ENCODE data around the gene RUNDC3A. TPM values are rescaled to one million over a fixed set of nuclear protein-coding genes. Genes with fewer than 3 reads are reported as not detected.
A peak's percentile ranks its signal among the peaks of the same experiment; 100 is the strongest.

RUNDC3A gene
- total and polyA plus RNA-seq, 4 experiments from 2014 or later: 0.19 to 0.28 TPM; not detected in 2

GRCh38 chr17:44359006-44359405, 50.6 kb downstream of the RUNDC3A start:
- H3K4me1 Mint-ChIP-seq: peaks cover 0 to 8% (median 3%) of the 10 kb centered on the region in 4 donors
- H3K9me3 ChIP-seq (ENCODE audit: control insufficient read depth in 1 of 2, low read length in 2 of 2): no peaks in the 10 kb centered on the region
- intact Hi-C loops (cut with micrococcal nuclease): no loop called here
- no peak overlapping the region for H3K4me3 ChIP-seq (ENCODE audit: low read length in 2 of 2)
- H3K9me3 Mint-ChIP-seq: no peaks in the 10 kb centered on the region
- no peaks in the 10 kb centered on the region for H3K36me3 ChIP-seq (ENCODE audit: insufficient read depth, low read length)
- peak overlapping the region in 2 of 7 donors; percentile 23 to 66 for H3K27ac Mint-ChIP-seq
- H3K4me1 ChIP-seq (ENCODE audit: insufficient read depth, low read length): no peaks in the 10 kb centered on the region
- H3K36me3 Mint-ChIP-seq: no peaks in the 10 kb centered on the region
- H3K27ac ChIP-seq (ENCODE audit: low read depth, low read length): no peak overlapping the region
- CTCF ChIA-PET (ENCODE audit: partially characterized antibody): interaction anchor here (1.8 to 1.9 kb wide), 3 partner anchors 8 to 18 kb away, joined by 6 to 9 read pairs (median 8); partner anchors contain the start of gene GRN
- H3K27me3 ChIP-seq (ENCODE audit: insufficient read depth, low read length): peaks cover 3% of the 10 kb centered on the region
- H3K4me3 Mint-ChIP-seq: no peak overlapping the region
- DNase-seq: no peak
- POLR2A ChIA-PET (ENCODE audit: partially characterized antibody): no interaction called here
- peaks cover 0 to 4% of the 10 kb centered on the region in 2 donors for H3K27me3 Mint-ChIP-seq

- H3K36me3 Mint-ChIP-seq: no peaks in the 10 kb centered on the region
- H3K27ac ChIP-seq (ENCODE audit: low read depth, low read length): no peak overlapping the region
- DNase-seq: no peak
- no peaks in the 10 kb centered on the region for H3K9me3 ChIP-seq (ENCODE audit: control insufficient read depth in 1 of 2, low read length in 2 of 2)
- ChIA-PET CTCF (ENCODE audit: partially characterized antibody) (interaction anchor here (1.0 to 2.2 kb wide), 6 partner anchors 9 to 29 kb away, joined by 3 to 9 read pairs (median 6); partner anchors contain the start of gene GRN), POLR2A (ENCODE audit: partially characterized antibody) (no interaction called here)
- no peak overlapping the region for H3K4me3 Mint-ChIP-seq
- H3K27me3 Mint-ChIP-seq: peaks cover 0 to 4% of the 10 kb centered on the region in 2 donors
- peak overlapping the region in 2 of 7 donors; percentile 23 to 69 for H3K27ac Mint-ChIP-seq
- no peaks in the 10 kb centered on the region for H3K36me3 ChIP-seq (ENCODE audit: insufficient read depth, low read length)
- H3K4me1 Mint-ChIP-seq: peaks cover 0 to 8% (median 3%) of the 10 kb centered on the region in 4 donors
- H3K4me3 ChIP-seq (ENCODE audit: low read length in 2 of 2): no peak overlapping the region
- no peaks in the 10 kb centered on the region for H3K4me1 ChIP-seq (ENCODE audit: insufficient read depth, low read length)
- intact Hi-C loops (cut with micrococcal nuclease): no loop called here
- H3K9me3 Mint-ChIP-seq: no peaks in the 10 kb centered on the region
- peaks cover 3% of the 10 kb centered on the region for H3K27me3 ChIP-seq (ENCODE audit: insufficient read depth, low read length)
Measured at GRCh38 chr17:44359458-44360143, 51.2 kb downstream of the RUNDC3A start.

- H3K9me3 Mint-ChIP-seq: no peaks in the 10 kb centered on the region
- no peaks in the 10 kb centered on the region for H3K36me3 Mint-ChIP-seq
- CTCF ChIA-PET (ENCODE audit: partially characterized antibody): interaction anchor here (1.0 to 2.2 kb wide), 3 partner anchors 9 to 30 kb away, joined by 3 to 6 read pairs (median 4); partner anchors contain the start of gene GRN
- no peak for DNase-seq
- peaks cover 0 to 8% (median 3%) of the 10 kb centered on the region in 4 donors for H3K4me1 Mint-ChIP-seq
- Histone ChIP-seq H3K9me3 (ENCODE audit: control insufficient read depth in 1 of 2, low read length in 2 of 2) (no peaks in the 10 kb centered on the region), H3K27me3 (ENCODE audit: insufficient read depth, low read length) (peaks cover 3% of the 10 kb centered on the region), H3K4me3 (ENCODE audit: low read length in 2 of 2) (no peak overlapping the region), H3K36me3 (ENCODE audit: insufficient read depth, low read length) (no peaks in the 10 kb centered on the region), H3K27ac (ENCODE audit: low read depth, low read length) (no peak overlapping the region), H3K4me1 (ENCODE audit: insufficient read depth, low read length) (no peaks in the 10 kb centered on the region)
- POLR2A ChIA-PET (ENCODE audit: partially characterized antibody): no interaction called here
- H3K27me3 Mint-ChIP-seq: peaks cover 2 to 8% of the 10 kb centered on the region in 2 donors
- peak overlapping the region in 1 of 8 donors; percentile 7 for H3K4me3 Mint-ChIP-seq
- H3K27ac Mint-ChIP-seq: no peak overlapping the region
- intact Hi-C loops (cut with micrococcal nuclease): no loop called here
Measured at GRCh38 chr17:44360144-44360533, 51.7 kb downstream of the RUNDC3A start.

DNA sequence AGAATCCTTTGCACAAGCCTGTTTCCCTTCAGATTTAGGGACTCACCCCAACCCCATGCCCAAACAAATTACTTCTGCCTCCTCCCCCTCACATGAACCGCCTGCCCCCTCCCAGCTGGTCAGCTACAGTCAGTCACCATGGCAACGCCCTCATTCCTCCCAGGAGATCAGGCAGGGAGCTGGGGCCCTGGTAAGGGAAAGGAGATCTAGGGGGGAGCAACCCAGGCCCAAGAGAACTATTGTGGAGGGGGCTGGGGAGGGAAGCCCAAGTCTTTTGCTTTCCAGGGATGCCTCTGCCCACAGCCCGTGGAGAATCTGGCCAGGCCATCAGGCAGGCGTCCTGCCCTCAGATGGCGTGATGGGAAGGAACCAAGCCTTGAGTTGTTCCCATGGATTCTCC, 52.4 kb downstream of the RUNDC3A start:
- peaks cover 3% of the 10 kb centered on the region for H3K27me3 ChIP-seq (ENCODE audit: insufficient read depth, low read length)
- POLR2A ChIA-PET (ENCODE audit: partially characterized antibody): no interaction called here
- intact Hi-C loops (cut with micrococcal nuclease): no loop called here
- no peaks in the 10 kb centered on the region for H3K36me3 Mint-ChIP-seq
- no peak for DNase-seq
- no peaks in the 10 kb centered on the region for H3K9me3 Mint-ChIP-seq
- no peaks in the 10 kb centered on the region for H3K36me3 ChIP-seq (ENCODE audit: insufficient read depth, low read length)
- H3K4me1 Mint-ChIP-seq: peaks cover 0 to 8% (median 3%) of the 10 kb centered on the region in 4 donors
- H3K4me3 Mint-ChIP-seq: no peak overlapping the region
- no peak overlapping the region for H3K27ac Mint-ChIP-seq
- CTCF ChIA-PET (ENCODE audit: partially characterized antibody): interaction anchor here (2.2 to 2.8 kb wide), 2 partner anchors 8 to 15 kb away, joined by 6 to 26 read pairs; partner anchors contain the start of gene GRN
- no peaks in the 10 kb centered on the region for H3K4me1 ChIP-seq (ENCODE audit: insufficient read depth, low read length)
- H3K27ac ChIP-seq (ENCODE audit: low read depth, low read length): no peak overlapping the region
- no peaks in the 10 kb centered on the region for H3K9me3 ChIP-seq (ENCODE audit: control insufficient read depth in 1 of 2, low read length in 2 of 2)
- peaks cover 7 to 11% of the 10 kb centered on the region in 2 donors for H3K27me3 Mint-ChIP-seq
- H3K4me3 ChIP-seq (ENCODE audit: low read length in 2 of 2): no peak overlapping the region

- DNase-seq: no peak
- Mint-ChIP-seq H3K4me1 (peaks cover 0 to 8% (median 3%) of the 10 kb centered on the region in 4 donors), H3K4me3 (no peak overlapping the region), H3K36me3 (no peaks in the 10 kb centered on the region), H3K27me3 (peaks cover 12 to 16% of the 10 kb centered on the region in 2 donors), H3K9me3 (no peaks in the 10 kb centered on the region), H3K27ac (no peak overlapping the region)
- no peaks in the 10 kb centered on the region for H3K36me3 ChIP-seq (ENCODE audit: insufficient read depth, low read length)
- peaks cover 3% of the 10 kb centered on the region for H3K27me3 ChIP-seq (ENCODE audit: insufficient read depth, low read length)
- H3K27ac ChIP-seq (ENCODE audit: low read depth, low read length): no peak overlapping the region
- POLR2A ChIA-PET (ENCODE audit: partially characterized antibody): interaction anchor here (0.5 kb wide), 1 partner anchor 1130 kb away, joined by 3 read pairs; no protein-coding TSS in a partner anchor
- CTCF ChIA-PET (ENCODE audit: partially characterized antibody): interaction anchor here (0.7 to 2.8 kb wide), 4 partner anchors 9 to 29 kb away, joined by 3 to 26 read pairs (median 8); partner anchors contain the start of gene GRN
- H3K9me3 ChIP-seq (ENCODE audit: control insufficient read depth in 1 of 2, low read length in 2 of 2): no peaks in the 10 kb centered on the region
- intact Hi-C loops (cut with micrococcal nuclease): no loop called here
- no peak overlapping the region for H3K4me3 ChIP-seq (ENCODE audit: low read length in 2 of 2)
- H3K4me1 ChIP-seq (ENCODE audit: insufficient read depth, low read length): no peaks in the 10 kb centered on the region
Measured at GRCh38 chr17:44361292-44362260, 53.2 kb downstream of the RUNDC3A start.

DNA sequence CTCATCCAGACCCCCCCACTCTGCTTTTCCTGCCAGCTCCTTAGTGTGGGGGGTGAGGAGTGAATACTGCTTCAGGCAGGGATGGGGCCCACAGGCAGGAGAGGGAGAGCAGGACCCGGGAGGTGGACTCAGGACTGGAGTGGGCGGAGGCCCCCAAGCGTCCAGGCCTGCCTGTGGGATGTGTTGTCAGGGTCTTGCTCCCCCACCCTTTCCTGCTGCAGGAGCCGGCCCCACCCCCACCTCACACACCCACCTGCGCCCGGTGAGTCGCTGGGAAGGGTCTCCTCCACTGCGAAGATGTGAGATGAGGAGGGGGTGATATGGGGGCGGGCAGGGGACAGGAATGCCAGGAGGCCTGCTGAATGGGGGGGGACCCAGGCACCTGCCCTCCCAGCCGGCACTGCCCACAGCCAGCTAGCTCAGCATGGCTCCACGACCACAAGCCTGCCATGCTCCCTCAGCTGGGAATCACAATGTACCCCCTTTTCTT, 54.1 kb downstream of the RUNDC3A start:
- H3K4me1 Mint-ChIP-seq: peaks cover 0 to 8% (median 3%) of the 10 kb centered on the region in 4 donors
- H3K4me3 ChIP-seq (ENCODE audit: low read length in 2 of 2): peak overlapping the region in 1 of 2 donors; percentile 32
- H3K27ac ChIP-seq (ENCODE audit: low read depth, low read length): no peak overlapping the region
- no peaks in the 10 kb centered on the region for H3K9me3 Mint-ChIP-seq
- H3K27ac Mint-ChIP-seq: no peak overlapping the region
- ChIA-PET CTCF (ENCODE audit: partially characterized antibody) (interaction anchor here (1.1 to 2.8 kb wide), 3 partner anchors 10 to 17 kb away, joined by 3 to 26 read pairs (median 10); partner anchors contain the start of gene GRN), POLR2A (ENCODE audit: partially characterized antibody) (interaction anchor here (1.2 to 1.4 kb wide), 2 partner anchors 8 to 17 kb away, joined by 4 to 11 read pairs; partner anchors contain the start of gene GRN)
- H3K9me3 ChIP-seq (ENCODE audit: control insufficient read depth in 1 of 2, low read length in 2 of 2): no peaks in the 10 kb centered on the region
- H3K27me3 Mint-ChIP-seq: peaks cover 12 to 20% of the 10 kb centered on the region in 2 donors
- no peaks in the 10 kb centered on the region for H3K36me3 Mint-ChIP-seq
- H3K36me3 ChIP-seq (ENCODE audit: insufficient read depth, low read length): no peaks in the 10 kb centered on the region
- peaks cover 3% of the 10 kb centered on the region for H3K27me3 ChIP-seq (ENCODE audit: insufficient read depth, low read length)
- no peak for DNase-seq
- H3K4me3 Mint-ChIP-seq: peak overlapping the region in 3 of 8 donors; percentile 35 to 49 (median 36)
- intact Hi-C loops (cut with micrococcal nuclease): no loop called here
- no peaks in the 10 kb centered on the region for H3K4me1 ChIP-seq (ENCODE audit: insufficient read depth, low read length)
